GM18873 (cell line): ENCODE results near the gene LAMA1.
"Not testable (repeated sequence)": the region's sequence is repeated elsewhere in the genome, so short reads cannot be mapped to it uniquely, and the experiment has no call there.

ENCODE experiments used
- ATAC-seq: cut with Tn5 transposase; IDR thresholded peaks from one replicate; pipeline ENCODE4 v1.9.1; 2021; ENCODE audit warnings: mild to moderate bottlenecking, moderate library complexity, moderate number of reproducible peaks; ENCODE audit not compliant: unreplicated experiment, low FRiP score

The LAMA1 gene, protein sequence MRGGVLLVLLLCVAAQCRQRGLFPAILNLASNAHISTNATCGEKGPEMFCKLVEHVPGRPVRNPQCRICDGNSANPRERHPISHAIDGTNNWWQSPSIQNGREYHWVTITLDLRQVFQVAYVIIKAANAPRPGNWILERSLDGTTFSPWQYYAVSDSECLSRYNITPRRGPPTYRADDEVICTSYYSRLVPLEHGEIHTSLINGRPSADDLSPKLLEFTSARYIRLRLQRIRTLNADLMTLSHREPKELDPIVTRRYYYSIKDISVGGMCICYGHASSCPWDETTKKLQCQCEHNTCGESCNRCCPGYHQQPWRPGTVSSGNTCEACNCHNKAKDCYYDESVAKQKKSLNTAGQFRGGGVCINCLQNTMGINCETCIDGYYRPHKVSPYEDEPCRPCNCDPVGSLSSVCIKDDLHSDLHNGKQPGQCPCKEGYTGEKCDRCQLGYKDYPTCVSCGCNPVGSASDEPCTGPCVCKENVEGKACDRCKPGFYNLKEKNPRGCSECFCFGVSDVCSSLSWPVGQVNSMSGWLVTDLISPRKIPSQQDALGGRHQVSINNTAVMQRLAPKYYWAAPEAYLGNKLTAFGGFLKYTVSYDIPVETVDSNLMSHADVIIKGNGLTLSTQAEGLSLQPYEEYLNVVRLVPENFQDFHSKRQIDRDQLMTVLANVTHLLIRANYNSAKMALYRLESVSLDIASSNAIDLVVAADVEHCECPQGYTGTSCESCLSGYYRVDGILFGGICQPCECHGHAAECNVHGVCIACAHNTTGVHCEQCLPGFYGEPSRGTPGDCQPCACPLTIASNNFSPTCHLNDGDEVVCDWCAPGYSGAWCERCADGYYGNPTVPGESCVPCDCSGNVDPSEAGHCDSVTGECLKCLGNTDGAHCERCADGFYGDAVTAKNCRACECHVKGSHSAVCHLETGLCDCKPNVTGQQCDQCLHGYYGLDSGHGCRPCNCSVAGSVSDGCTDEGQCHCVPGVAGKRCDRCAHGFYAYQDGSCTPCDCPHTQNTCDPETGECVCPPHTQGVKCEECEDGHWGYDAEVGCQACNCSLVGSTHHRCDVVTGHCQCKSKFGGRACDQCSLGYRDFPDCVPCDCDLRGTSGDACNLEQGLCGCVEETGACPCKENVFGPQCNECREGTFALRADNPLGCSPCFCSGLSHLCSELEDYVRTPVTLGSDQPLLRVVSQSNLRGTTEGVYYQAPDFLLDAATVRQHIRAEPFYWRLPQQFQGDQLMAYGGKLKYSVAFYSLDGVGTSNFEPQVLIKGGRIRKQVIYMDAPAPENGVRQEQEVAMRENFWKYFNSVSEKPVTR (N-terminal part only)

DNA sequence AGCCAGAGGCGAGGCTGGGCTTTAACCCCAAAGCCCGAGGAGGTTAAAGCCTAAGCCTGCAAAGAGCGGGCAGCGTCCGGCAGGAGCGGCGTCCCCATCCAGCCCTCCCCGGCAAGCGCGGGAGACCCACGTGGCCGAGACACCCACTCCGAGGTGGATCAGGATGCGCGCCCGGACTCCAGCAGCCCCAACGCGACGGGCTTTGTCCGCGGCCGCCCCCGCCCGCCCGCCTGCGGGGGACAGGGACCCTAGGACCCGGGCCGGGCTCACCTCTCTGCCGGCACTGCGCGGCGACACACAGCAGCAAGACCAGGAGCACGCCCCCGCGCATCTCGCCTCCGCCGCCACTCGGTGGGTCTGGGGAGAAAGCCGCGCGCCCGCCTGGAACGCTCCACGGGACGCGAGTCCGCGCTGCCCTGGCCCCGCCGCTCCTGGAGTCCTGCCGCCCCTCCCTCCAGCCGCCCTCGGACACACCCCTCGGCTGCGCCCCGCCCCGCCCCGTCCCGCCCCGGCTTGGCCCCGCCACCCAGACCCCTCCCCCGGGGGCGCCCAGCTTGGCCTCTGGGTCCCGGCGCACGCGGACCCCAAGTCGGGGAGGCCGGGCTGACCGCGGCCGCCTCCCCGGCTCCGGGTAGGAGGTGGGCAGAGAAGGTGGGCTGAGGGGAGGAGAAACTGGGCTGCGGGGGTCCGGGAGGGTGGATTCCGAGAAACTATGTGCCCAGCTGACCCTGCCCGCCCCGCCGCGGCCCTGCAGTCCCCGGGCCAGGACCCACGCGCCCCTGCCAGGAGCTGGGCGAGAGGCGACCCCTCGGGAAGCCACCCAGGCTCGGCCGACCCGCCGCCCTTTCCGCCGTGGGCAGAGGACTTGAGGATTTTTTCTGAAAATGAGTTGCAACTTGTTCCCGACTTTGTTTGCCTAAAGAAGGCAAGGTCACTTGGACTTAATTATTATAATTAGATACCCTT, at the start of gene LAMA1:
LAMA1 (minus strand) TSS at position 408 of the 966 bp plus-strand sequence; CDS start at position 331, 77 bp downstream.
- ATAC-seq = no peak

DNA sequence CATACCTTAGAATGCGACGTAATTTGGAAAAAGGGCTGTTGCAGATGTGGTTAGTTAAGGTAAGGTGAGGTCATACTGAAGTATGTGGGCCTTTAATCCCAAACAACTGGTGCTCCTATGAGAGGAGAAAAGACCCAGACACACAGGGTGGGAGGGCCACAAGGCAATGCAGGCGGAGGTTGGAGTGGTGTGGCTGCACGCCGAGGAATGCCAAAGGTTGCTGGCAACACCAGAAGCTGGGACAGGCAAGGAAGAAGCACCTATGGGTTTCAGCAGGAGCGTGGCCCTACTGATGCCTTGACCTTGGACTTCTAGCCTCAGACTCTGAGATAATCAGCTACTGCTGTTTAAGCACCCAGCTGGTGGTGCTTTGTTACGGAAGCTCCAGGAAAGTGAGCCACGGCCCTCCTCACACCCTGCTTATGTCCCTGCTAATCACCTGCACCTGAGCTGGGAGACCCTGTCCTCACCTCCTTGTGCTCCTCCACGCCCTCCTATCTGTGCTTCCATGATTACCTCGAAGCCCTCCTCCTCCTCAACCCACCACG, 48.3 kb upstream of the LAMA1 start:
- no peak for ATAC-seq

DNA sequence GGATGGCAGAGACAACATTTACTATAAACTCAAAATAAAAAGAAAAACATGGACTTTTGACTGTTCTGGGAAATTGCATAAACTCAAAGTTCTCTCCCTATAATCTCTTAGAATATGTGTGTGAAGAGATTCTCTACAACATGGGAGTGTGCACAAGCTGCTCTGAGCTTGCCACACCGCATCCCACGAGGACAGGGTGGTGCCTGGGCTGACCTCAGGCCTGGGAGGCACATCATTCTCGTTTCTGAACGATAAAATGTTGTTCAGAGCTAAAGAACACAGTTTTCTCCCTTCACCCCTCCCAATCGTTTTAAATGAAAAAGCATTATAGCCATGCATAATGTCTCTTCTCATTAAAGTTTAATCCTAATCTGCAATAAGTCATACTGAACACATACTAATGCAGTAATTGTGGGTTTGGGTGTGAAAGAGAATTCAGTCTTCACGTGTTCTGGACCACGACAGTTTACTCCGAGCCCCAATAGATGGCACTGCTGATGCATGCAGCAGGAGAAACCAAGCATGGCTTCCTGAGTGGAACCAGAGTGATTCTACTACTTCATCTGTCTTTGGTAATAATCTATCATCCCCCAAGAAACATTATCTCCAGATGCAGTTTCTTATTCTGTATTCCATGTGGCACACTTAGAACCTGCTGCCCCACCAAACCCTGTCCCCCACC, 46.9 kb upstream of the LAMA1 start:
- no peak for ATAC-seq

DNA sequence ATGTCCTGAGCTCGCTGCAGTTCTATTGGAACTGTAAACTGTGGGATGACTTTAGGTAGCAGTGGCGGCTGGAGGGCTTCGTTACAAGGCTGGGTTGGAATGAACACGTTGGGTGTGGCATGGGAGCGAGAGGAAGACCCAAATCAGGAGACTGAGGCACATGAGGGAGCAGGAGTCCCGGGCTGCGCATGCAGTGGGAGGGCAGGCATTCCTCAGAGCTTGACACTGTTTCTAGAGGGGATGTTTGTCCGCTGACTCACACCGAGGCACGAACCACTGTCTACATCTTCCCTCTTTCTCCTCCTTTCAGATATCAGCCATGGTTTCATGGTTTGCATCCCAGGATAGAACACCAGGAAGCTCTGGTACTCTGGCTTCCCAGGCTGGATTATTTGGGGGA, 40.6 kb upstream of the LAMA1 start:
- ATAC-seq = no peak

DNA sequence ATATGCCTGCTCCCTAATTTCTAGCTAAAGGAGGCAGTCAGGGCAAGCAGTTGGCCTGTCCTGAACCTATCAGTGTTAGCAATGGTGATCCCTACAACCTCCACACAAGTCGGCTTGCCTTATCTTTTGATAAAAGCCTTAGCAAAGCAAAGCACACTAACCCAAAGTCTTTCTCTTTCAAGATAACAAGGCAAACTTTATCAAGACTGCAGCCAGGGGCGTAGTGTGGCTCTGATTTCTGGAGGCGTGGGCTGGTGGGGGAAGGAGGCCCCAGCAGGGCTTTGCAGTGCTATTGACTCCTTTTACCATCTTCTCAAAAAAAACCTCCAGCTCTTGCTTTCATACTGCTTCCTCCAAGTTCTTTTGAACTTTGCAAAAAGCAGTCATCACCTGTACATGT, 40.2 kb upstream of the LAMA1 start:
- no peak for ATAC-seq

DNA sequence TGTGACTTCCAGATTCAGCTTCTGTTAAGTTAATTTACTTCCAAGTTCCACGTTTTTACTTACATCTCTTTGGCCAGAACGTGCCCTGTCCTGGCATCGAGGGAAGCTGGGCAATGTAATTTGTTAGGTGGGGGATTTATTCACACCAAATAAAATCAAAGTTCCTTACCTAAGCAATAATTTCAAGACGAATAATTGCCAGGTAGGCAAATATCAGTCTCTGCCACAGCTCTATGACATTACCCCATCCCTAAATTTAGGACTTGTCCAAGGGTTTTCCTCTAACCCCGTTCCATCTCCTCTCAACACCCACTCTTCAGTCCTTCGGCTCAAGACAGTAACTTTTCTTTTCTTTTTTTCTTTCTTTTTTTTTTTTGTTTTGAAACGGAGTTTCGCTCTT, 38.3 kb upstream of the LAMA1 start:
- no peak for ATAC-seq

DNA sequence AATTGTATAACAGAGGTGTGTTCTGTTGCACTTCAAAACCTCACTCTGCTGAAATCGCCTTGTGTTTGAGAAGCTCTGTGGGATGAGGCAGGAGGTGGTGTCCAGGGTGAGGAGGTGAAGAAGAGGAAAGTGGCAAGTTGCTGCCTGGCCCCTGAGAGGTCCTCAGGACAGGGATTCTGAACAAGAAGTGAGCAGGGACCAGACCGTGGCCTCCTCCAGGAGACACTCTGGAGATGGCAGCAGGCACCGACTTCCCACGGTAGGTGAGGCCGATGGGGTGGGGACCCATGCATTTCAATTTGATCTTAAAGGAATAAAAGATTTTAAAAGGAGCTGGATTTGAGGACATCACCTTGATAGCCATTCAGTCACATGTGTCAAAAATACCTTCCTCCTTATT, 37.5 kb upstream of the LAMA1 start:
- ATAC-seq = no peak

DNA sequence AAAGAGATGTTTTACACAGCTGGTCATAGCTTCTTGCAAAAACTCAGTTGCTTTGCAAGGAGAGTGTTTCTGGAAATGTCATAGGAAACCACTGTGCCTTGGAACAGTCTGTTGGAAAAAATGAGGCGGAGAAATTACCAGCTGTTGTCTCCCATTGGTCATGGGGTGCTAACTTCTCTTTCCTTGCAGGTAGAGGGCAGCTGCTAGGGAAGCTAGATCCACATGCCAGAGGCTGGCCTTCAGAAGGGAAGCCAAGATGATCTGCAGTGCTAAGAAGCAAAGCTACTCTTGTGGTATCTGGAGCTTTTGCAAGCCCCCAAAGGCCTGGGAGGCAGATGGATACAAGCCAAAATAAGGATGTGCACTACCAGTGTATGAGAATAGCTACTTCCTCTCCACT, 34.8 kb upstream of the LAMA1 start:
- ATAC-seq = no peak

DNA sequence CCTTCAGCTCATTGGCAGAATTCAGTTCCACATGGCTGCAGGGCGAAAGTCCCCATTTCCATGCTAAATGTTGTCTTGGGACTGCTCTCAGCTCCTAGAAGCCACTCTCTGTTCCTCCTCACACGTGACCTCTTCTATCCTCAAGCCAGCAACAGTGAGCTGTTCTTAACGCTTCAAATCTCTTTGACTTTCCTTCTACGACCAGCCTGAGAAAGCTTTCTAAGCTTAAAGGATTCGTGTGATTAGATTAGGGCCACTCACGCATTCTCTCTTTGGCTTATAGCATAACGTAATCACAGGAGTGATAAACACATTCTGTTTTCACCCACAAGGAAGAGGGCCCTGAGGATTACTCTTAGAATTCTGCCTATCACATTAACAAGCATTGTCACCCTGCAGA, 29.8 kb upstream of the LAMA1 start:
- ATAC-seq = no peak

DNA sequence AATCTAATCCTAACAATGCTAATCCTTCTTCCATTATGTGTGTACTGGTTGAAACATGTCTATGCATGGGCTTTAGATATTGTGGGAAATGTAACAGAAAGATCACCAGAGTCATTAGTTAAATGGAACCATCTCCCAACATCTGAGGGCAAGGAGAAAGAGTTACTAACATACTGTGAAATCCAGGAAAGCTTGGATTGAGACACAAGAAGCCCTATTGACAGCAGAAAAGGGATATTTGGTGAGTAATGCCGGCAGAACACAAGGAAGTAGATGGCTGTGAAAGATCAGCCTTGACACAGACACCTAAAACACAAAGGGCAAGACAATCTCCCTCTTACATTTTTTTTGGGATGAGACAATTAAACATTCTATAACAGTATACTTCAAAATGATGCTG, 28.5 kb upstream of the LAMA1 start:
- no peak for ATAC-seq

DNA sequence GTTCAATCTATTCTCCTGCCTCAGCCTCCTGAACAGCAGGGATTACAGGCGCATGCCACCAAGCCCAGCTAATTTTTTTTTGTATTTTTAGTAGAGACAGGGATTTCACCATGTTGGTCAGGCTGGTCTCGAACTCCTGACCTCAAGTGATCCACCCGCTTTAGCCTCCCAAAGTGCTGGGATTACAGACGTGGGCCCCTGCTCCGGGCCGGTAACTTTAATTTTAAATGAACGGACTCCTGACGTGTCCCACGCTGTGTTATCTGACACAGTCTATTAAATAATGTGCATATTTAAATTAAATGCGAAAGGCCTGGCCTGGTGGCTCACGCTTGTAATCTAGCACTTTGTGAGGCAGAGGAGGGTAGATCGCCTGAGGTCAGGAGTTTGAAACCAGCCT, 27.3 kb upstream of the LAMA1 start:
- ATAC-seq = not testable (repeated sequence)

DNA sequence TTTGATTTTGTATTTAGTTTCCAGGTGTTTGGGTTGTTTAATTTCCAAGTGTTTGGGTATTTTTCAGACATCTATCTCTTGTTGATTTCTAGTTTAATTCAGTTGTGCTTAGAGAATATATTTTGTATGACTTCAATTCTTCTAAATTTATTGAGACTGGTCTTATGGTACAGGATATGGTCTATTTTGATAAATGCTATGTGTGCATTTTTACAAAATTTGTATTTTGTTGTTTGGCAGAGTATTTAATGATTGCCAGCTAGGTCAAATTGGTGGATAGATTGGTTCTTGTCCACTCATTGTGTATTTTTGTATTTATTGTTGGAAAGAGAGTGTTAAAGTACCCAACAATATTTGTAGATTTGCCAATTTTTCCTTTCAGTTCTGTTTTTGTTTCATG, 23.7 kb upstream of the LAMA1 start:
- no peak for ATAC-seq

DNA sequence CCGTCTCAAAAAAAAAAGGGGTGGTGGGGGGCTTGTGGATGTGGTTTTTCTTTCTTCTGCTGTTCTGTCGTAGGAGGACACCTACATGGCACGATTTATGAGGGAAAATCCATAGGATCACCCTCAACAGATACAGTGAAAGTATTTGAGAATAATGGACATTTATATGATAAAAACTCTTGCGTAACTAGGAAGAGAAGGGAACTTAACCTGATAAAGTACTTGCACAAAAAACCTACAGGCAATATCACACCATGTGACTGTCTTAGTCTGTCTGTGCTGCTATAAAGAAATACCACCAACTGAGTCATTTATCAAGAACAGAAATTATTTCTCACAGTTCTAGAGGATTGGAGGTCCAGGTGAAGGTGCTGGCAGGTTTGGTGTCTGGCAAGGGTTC, 21.8 kb upstream of the LAMA1 start:
- no peak for ATAC-seq

DNA sequence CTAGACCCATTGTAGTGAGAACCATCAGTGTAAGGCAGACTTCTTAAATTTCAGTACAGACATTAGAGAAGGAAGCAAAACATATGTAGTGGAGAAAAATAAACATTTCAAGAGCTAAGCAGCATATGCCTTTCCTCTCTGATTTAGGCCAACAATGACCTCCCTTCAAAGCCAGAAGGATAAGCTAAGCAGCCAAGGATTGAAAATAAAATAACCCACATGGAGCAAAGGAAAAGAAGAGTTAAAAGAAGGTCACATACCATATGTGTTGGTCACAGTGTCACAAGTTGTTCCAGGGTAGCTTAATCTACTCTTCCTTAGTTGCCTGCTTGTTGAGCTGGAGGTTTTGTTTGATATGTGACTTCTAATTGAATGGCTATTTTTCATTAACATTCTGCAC, 15.6 kb upstream of the LAMA1 start:
- no peak for ATAC-seq

DNA sequence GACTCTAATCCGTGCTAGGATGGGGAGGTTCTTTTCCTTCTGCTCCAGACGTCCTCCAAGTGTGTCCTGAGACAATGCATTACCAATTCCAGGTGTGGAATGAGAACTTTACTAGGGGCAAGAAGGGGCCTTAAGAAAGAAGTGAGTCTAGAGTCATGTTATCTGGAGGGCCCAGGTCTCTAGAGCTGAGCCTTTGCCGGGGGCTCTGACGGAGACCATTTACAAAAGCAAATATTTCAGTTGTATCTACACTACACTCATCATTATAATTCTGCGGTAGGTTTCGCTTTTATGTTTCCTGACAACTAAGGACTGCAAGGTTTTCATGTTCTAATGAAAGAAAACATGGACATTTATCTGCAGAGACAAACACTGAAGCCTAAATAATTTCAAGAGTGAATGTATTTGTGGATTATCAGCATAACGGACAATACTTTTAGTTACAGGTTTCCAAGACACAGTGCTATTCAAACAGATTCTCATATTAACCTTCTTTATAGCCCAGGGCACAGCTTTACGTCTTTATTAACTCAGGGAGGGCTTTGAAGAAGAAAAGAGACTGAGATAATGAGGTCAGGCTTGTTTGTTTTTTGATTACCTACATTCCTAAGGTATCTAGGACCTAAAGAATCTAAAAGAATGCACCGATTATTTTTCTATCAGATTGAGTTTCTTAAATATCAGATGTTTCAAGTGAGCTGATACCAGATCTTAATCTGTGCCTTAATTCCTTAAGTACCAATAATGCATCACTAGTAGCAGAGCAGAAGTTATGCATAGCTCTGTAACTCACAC, 15.0 kb upstream of the LAMA1 start:
- ATAC-seq = no peak

DNA sequence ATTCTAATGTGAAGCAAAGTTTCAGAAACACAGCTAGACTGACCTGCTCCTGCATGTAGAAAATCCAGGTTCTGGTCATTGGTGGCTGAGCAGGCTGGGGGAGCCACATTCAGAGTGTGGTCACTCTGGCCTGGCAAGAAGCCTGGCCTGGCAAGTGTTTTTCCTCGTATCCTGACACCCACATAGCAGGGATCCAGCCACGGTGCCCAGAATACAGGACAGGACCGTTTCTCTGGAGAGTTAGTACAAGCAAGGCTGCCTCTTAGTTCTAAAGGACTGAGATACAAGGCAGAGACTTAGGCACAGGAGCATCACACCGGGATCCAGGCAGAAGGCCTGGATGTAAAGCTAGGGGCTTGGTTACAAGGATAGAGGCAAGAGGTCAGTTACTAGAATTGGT, 4.8 kb upstream of the LAMA1 start:
- ATAC-seq = no peak

DNA sequence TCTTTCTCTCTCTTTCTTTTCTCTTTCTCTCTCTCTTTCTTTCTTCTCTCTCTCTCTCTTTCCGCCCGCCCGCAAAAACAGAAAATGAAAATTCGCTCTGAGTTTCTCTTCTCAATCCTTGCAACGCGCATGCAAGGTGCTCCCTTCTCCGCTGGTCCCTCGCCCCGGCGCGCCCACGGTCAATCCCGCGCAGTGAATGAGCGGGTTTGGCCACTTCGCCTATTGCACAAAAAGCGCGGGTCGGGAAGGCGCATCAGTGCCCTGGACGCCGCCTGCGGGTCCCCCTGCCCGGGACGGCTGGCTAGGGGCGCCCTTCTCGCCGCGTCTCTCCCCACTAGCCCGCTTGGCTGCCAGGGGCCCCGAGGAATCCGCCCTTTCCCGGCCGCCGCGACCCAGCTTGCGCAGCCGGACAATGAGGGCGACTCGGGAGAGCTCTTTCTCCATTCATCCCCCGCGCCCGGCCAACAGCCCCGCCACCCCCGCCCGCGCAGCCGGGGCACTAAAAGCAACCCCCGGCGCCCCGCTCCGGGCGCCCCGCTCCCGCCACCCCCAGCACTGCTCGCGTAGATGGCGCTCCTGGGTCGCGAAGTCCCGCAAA, 706 bp downstream of the LAMA1 start:
- no peak for ATAC-seq
